ENCODE measurements around the gene DUXB.

DNA sequence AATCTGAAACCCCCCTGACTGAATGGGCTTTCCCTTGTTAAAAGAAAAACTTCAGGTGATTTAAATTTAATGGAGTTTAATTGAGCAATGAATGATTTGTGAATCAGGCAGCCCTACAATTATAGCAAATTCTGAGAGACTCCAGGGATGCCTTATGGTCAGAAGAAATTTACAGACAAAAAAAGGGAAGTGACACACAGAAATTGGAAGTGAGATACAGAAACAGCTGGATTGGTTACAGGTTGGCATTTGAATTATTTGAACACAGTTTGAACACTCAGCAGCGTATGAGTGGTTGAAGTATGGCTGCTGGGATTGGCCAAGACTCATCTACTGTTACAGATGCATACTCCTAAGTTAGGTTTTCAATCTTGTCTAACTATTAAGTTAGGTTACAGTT, 44.0 kb upstream of the DUXB start:
- TF ChIP-seq, protein P1, sequence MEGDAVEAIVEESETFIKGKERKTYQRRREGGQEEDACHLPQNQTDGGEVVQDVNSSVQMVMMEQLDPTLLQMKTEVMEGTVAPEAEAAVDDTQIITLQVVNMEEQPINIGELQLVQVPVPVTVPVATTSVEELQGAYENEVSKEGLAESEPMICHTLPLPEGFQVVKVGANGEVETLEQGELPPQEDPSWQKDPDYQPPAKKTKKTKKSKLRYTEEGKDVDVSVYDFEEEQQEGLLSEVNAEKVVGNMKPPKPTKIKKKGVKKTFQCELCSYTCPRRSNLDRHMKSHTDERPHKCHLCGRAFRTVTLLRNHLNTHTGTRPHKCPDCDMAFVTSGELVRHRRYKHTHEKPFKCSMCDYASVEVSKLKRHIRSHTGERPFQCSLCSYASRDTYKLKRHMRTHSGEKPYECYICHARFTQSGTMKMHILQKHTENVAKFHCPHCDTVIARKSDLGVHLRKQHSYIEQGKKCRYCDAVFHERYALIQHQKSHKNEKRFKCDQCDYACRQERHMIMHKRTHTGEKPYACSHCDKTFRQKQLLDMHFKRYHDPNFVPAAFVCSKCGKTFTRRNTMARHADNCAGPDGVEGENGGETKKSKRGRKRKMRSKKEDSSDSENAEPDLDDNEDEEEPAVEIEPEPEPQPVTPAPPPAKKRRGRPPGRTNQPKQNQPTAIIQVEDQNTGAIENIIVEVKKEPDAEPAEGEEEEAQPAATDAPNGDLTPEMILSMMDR (IDR thresholded peaks at IDR 0.05; ENCODE audit: insufficient read depth, low read length) = no peak
- TF ChIP-seq, protein P2, sequence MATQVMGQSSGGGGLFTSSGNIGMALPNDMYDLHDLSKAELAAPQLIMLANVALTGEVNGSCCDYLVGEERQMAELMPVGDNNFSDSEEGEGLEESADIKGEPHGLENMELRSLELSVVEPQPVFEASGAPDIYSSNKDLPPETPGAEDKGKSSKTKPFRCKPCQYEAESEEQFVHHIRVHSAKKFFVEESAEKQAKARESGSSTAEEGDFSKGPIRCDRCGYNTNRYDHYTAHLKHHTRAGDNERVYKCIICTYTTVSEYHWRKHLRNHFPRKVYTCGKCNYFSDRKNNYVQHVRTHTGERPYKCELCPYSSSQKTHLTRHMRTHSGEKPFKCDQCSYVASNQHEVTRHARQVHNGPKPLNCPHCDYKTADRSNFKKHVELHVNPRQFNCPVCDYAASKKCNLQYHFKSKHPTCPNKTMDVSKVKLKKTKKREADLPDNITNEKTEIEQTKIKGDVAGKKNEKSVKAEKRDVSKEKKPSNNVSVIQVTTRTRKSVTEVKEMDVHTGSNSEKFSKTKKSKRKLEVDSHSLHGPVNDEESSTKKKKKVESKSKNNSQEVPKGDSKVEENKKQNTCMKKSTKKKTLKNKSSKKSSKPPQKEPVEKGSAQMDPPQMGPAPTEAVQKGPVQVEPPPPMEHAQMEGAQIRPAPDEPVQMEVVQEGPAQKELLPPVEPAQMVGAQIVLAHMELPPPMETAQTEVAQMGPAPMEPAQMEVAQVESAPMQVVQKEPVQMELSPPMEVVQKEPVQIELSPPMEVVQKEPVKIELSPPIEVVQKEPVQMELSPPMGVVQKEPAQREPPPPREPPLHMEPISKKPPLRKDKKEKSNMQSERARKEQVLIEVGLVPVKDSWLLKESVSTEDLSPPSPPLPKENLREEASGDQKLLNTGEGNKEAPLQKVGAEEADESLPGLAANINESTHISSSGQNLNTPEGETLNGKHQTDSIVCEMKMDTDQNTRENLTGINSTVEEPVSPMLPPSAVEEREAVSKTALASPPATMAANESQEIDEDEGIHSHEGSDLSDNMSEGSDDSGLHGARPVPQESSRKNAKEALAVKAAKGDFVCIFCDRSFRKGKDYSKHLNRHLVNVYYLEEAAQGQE (IDR thresholded peaks at IDR 0.05; ENCODE audit: insufficient replicate concordance, low read depth) = no peak
- no peak for TF ChIP-seq POLR2AphosphoS5 (IDR thresholded peaks at IDR 0.05; ENCODE audit: low read depth)
- TF ChIP-seq GABPA (IDR thresholded peaks at IDR 0.05; ENCODE audit: low read depth) = no peak
- peak; percentile 77 for TF ChIP-seq SPI1 (IDR thresholded peaks at IDR 0.05; ENCODE audit: borderline replicate concordance, low read depth)

Measured in HL-60 (cell line).